GM12892 (cell line): ENCODE measurements around the gene DNAAF5.

ENCODE experiments used
- POLR2A ChIP-seq: IDR thresholded peaks from 2 replicates; pipeline ENCODE4 v1.6.1; 2011; ENCODE audit warnings: low read depth, low read length, control low read depth
- POLR2AphosphoS5 ChIP-seq: IDR thresholded peaks from 2 replicates; pipeline ENCODE4 v1.6.1; 2011; ENCODE audit warnings: low read depth, low read length, control low read depth
- TAF1 ChIP-seq: IDR thresholded peaks from 2 replicates; pipeline ENCODE4 v1.6.1; 2011; ENCODE audit warnings: low read depth, mild to moderate bottlenecking, control low read depth, low read length, borderline replicate concordance

DNA sequence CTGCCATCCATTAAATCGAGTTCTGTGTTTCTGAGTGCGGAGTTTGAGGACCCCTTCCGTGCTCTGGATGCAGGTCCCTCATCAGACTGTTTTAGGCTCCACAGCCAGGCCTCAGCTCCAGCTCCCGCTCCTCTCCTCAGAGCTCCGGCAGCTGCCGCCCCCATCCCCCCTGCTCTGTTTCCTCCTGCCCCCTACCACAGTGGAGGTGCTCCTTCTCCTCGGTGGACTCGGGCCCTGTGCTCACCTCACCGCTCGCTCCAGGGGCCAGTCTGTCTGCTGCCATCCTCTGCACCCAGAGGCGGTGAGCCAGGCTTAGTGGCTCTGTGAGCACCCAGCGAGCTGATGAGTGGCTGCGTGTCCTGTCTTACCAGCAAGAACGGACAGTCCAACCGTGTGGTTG lies 21.9 kb downstream of the DNAAF5 start:
- TF ChIP-seq POLR2A (no peak), POLR2AphosphoS5 (no peak), TAF1 (no peak)
